TTC549 (cell line): ENCODE data around the gene E4F1.
"Not testable (repeated sequence)": the region's sequence is repeated elsewhere in the genome, so short reads cannot be mapped to it uniquely, and the experiment has no call there.

Source experiments
- FAIRE-seq: peaks from 2 replicates; lab custom pipeline; 2012; peaks lifted over from hg19 to GRCh38; lab: Jason Lieb, UNC

E4F1 gene

DNA sequence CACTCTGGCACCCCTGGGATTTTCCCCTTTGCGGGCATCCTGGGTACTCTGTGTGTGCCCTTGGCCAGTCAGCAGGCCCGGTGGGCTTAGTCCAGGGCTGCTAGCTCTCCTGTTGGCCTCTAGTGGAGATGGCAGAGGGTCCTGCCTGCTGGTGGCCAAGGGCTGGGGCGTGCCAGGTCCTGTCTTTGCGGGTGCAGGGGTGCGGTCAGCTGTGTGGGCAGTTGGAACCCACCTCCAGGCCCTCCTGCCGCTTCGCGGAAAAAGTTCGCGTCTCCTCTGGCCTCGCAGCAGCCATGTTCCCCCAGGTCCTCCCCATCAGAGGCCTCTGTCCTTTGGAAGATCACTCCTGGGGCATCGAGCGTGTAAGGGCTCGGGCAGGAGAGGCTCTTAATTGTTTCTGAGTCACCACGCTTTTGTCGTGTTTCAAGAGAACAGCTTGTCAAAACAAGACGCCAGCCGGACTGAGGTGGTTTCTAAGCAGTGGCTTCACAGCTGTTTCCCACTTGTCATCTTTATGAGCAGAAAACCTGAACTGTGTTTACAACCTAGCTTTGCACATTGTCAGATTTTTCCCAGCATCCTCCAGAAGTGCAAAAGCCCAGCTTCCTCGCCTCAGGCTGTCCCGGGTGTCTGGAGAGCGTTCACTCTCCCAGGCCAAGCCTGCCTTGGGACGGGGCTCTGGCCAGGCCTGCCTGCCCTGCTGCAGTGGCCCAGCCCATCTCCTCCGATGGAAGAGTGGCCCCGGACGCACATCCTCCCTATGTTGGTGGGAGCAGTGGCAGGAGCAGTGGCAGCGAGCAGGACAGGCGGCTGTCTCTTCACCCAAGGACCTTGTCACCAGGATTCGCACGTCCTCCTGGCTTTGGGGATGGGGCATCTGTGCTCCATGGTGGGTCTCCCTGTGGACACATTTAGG lies 7.9 kb downstream of the E4F1 start:
- no peak for FAIRE-seq

DNA sequence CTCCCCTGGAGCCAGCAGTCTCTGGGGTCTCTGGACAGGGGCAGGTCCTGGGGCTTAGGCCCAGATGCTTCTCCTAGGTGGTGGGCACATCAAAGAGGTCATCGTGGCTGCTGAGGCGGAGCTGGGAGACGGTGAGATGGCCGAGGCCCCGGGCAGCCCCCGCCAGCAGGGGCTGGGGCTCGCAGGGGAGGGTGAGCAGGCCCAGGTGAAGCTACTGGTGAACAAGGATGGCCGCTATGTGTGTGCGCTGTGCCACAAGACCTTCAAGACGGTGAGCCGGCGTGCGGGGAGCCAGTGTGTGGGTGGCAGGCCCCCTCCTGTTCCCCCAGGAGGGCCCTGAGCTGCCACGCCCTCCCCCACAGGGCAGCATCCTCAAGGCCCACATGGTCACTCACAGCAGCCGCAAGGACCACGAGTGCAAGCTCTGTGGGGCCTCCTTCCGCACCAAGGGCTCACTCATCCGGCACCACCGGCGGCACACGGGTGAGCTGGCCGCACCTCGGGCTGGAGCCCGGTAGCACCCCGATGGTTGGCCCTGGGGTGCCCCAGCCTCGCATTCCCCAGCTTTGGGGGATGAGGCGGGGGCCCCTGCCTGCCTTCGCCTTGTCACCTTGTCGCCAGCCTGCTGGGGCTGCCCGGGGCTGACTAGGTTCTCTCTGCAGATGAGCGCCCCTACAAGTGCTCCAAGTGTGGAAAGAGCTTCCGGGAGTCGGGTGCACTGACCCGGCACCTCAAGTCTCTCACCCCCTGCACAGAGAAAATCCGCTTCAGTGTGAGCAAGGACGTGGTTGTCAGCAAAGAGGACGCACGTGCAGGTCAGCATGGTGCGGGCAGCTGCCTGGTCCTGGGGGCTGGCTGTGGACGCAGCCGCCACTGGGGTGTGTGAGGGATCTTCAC lies 9.0 kb downstream of the E4F1 start:
- no peak for FAIRE-seq

DNA sequence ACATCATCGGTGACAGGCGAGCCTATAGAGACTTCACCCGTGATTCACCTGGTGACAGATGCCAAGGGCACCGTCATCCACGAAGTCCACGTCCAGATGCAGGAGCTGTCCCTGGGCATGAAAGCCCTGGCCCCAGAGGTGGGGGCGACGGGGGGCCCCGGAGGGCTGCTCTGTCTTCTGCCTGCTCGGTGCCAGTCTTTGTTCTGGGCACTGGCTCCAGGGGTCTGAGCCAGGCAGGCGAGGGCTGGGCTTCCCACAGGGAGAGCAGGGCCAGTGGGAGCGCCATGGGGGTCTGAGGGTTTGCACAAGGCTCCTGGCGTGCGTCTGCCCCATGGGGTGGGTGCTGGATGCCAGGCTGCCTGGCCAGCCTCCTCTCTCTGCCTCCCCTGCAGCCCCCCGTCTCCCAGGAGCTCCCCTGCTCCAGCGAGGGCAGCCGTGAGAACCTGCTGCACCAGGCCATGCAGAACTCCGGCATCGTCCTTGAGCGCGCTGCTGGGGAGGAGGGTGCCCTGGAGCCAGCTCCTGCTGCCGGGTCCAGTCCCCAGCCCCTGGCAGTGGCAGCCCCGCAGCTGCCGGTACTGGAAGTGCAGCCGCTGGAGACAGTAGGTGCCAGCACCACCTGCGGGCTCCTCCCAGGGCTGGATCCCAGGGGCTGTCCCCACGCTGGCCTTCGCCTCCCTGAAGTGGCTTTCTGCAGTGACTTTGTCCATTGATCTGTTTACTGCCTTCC lies 9.8 kb downstream of the E4F1 start:
- no peak for FAIRE-seq

DNA sequence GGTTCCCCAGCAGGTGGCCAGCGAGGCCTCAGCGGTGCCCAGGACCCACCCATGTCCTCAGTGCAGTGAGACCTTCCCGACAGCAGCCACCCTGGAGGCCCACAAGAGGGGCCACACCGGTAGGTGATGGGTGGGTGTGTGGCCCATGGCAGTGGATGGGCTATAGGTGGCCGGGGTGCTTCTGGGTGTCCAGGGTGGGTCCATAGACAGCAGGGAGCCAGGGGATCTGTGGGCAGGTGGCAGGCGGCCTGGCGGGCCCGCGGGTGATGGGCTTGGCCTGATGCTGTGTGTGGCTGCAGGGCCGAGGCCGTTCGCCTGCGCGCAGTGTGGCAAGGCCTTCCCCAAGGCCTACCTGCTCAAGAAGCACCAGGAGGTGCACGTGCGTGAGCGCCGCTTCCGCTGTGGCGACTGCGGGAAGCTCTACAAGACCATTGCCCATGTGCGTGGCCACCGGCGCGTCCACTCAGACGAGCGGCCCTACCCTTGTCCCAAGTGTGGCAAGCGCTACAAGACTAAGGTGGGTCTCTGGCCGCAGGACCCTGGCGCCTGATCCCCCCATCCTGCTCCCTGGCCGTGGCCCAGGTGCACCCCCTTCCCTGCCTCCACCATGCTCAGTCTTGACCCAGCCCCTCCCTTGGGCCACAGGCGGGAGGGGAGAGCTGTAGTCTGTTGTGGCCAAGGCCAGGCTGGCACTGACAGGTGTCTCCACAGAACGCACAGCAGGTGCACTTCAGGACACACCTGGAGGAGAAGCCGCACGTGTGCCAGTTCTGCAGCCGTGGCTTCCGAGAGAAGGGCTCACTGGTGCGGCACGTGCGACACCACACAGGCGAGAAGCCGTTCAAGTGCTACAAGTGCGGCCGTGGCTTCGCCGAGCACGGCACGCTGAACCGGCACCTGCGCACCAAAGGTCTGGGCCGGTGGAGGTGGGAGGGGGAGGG lies 10.8 kb downstream of the E4F1 start:
- no peak for FAIRE-seq

DNA sequence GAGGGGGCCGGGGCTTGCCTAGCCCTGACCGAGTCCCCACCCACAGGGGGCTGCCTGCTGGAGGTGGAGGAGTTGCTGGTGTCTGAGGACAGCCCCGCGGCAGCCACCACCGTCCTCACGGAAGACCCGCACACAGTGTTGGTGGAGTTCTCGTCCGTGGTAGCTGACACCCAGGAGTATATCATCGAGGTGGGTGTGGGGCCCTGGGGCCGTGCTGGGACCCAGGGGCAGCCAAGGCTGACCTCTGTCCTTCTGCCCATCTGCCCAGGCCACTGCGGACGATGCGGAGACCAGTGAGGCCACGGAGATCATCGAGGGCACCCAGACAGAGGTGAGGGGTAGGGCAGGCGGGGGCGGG lies 11.4 kb downstream of the E4F1 start:
- no peak for FAIRE-seq

GRCh38 chr16:2235234-2235651 lies 11.9 kb downstream of the E4F1 start:
- FAIRE-seq: no peak

- FAIRE-seq: no peak
Observed at GRCh38 chr16:2235695-2236336, 12.4 kb downstream of the E4F1 start.

DNA sequence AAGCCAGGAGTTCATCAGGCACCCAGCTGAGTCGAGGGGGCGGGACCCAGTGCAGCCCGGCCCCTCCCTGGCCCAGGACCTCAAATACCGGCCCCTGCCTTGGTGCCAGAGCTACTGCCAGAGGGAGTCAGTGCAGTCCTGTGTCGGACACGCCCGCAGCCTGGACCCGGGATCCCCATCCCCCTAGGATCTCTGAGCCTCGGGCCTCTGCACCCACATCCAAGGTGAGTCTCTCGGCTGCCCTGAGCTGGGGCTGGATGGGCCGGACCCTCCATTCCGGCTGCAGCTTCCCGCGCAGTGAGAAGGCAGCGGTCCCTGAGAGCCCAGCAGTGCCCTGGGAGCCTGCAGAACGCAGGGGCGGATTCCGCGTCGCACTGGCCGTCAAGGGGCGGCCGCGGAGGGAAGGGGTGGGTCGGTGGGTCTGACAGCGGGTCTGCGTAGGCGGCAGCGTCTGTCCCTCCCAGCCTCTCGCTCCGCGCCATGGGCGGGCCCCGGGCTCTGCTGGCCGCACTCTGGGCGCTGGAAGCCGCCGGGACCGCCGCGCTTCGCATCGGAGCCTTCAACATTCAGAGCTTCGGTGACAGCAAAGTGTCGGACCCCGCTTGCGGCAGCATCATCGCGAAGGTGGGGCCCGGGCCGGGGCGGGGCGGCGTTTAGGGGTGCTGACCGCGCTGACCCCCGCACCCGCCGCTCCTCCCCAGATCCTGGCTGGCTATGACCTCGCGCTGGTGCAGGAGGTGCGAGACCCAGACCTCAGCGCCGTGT lies 13.1 kb downstream of the E4F1 start, which contains the start of gene DNASE1L2:
TSS of gene DNASE1L2 (plus strand) at position 108 of the 765 bp plus-strand sequence. CDS start at position 481, 373 bp downstream.
- FAIRE-seq: no peak

DNA sequence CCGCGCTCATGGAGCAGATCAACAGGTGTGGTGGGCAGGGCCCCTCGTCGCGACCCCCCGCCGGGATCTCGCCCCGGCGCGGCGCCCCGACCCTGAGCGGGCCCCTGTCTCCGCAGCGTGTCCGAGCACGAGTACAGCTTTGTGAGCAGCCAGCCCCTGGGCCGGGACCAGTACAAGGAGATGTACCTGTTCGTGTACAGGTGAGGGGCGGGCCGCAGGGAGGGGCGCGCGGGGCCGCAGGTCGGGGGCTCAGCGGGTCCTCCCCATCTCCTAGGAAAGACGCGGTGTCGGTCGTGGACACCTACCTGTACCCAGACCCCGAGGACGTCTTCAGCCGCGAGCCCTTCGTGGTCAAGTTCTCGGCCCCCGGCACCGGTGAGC lies 13.7 kb downstream of the E4F1 start:
- no peak for FAIRE-seq

GRCh38 chr16:2237493-2238149 lies 14.2 kb downstream of the E4F1 start:
- no peak for FAIRE-seq

DNA sequence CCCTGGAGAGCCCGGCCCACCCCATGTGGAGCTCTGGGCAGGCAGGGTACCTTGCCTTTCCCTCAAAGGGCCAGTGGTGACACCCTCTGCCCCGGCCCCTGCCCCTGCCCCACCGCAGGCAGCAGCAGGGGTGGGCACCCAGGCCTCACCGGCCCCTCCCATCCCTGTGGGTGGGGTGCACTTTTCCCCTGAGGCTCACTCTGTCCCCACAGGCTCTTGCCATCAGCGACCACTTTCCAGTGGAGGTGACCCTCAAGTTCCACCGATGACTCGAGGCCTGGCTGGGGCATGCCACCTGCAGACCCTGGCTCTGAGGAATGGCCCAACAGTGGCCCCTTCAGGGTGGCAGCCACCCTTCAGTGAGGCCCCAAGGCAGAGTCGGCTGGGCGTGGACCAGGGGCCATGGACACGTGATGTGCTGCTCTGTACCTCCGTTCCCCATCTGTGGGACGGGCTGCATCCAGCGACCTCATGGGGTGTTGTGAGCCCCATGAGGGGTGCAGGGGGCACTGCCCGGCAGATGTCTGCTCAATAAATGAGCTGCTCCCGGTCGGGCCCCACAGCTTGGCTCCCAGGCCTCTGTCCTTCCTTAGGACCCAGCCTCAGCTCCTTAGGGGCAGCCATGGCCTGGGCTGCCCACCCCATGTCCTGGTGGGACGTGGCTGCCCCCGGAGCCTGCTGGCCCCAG lies 14.9 kb downstream of the E4F1 start:
- FAIRE-seq: no peak

- FAIRE-seq: no peak
Observed at GRCh38 chr16:2238838-2239675, 15.7 kb downstream of the E4F1 start.

DNA sequence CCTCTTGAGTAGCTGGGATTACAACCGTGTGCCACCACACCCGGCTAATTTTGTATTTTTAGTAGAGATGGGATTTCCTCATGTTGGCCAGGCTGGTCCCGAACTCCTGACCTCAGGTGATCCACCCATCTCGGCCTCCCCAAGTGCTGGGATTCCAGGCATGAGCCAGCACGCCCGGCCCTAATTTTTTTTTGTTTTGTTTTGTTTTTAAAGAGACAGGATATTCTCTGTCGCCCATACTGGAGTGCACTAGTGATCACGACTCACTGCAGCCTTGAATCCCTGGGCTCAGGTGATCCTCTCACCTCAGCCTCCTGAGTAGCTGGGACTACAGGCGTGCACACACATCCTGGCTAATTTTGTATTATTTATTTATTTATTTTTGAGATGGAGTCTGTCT lies 16.9 kb downstream of the E4F1 start:
- not testable (repeated sequence) for FAIRE-seq

DNA sequence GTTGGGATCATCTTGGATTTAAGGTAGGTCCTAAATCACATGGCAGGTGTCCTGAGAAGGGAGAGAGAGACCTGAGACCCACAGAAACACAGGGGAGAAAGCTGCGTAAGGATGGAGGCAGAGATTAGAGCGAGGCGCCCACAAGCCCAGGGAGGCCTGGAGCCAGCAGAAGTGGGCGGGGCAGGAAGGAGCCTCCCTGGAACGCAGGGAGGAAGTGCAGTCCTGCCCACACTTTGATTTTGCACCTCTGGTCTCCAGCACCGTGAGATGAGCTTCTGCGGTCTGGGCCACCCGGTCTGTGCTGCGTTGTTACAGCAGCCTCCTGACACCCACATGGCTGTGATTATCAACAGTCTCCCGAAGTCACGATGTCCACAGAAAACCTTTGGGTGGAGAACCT lies 19.2 kb downstream of the E4F1 start:
- no peak for FAIRE-seq

GRCh38 chr16:2243031-2243528 lies 19.7 kb downstream of the E4F1 start:
- no peak for FAIRE-seq

DNA sequence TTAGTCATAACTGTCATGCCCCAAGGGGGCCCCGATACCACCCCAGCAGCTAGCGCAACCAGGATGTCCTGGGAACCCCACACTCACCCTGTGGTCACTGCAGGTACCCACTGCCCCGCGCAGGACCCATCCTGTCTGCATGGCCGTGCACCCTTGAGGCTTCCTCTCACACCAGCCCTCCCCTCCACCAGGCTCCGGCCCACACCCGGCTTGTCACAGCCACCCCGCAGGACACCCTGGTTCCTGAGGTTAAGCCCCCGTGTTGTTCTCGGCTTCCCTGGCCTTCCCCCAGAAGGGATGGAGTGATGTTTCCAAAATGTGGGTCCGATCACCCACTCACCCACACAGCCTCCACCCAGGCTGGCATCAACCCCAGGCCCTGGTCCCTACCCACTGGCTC lies 20.4 kb downstream of the E4F1 start:
- FAIRE-seq: no peak

- FAIRE-seq: no peak
Observed at GRCh38 chr16:2244301-2244700, 20.9 kb downstream of the E4F1 start.
